GM21360 (cell line): Measurements from ENCODE around the gene RND2.
"Not testable (repeated sequence)": the region's sequence is repeated elsewhere in the genome, so short reads cannot be mapped to it uniquely, and the experiment has no call there.

Experiments
- ATAC-seq: cut with Tn5 transposase; IDR thresholded peaks from one replicate; pipeline ENCODE4 v1.9.1; 2021; ENCODE audit warnings: mild to moderate bottlenecking, moderate library complexity; ENCODE audit not compliant: unreplicated experiment

The RND2 gene

DNA sequence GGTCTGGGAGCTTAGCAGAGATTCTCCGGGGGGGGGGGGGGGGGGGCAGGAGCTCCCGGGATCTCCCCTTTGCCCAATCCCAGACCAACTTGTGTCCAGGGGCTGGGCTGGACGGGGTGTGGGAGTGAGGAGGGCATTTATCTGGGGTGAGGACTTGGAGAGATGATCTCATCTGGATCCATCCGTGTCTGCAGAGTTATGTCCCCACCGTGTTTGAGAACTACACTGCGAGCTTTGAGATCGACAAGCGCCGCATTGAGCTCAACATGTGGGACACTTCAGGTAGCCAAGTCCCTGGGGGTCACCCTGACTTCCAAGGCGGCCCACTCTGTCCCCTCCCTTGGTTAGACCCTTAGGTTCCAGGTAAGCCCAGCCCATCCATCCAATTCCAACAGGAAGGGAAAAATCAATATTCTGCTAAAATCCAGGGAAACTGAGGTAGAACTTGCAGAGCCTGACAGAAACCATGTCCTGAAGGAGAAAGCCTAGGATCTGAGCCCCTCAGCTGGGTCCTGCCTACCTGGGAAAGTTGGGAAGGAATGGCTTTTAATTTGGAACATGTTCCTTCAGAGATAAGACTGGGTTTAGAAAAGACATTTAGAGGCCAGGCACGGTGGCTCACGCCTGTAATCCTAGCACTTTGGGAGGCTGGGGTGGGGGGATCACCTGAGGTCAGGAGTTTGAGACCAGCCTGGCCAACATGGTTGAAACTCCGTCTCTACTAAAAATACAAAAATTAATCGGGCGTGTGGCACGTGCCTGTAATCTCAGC, 921 bp downstream of the RND2 start:
- ATAC-seq: no peak

GRCh38 chr17:43026595-43026994, 1.6 kb downstream of the RND2 start:
- no peak for ATAC-seq

GRCh38 chr17:43027091-43028032, 2.3 kb downstream of the RND2 start:
- ATAC-seq: no peak

- ATAC-seq: no peak
Observed at GRCh38 chr17:43028221-43028861, 3.3 kb downstream of the RND2 start.

GRCh38 chr17:43030137-43030767, 5.2 kb downstream of the RND2 start:
- ATAC-seq: no peak

DNA sequence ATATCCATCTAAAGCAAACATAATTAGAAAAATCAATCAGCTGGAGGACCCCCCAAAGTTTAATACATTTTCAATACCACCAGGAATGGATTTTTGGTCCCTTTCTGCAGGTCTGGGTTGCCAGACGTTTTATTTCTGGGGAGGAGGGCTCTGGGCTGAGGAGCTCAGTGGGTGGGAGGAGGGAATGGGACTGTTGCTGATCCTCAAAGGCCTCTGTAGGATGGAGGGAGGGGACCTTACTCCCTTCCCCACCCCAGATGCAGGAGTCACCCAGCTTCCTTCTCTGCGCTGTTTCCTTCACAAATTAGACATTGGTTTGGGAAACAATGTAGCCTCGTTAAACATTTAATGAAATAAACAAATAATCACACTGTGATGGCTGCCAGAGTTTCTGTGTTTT, 6.6 kb downstream of the RND2 start:
- no peak for ATAC-seq

DNA sequence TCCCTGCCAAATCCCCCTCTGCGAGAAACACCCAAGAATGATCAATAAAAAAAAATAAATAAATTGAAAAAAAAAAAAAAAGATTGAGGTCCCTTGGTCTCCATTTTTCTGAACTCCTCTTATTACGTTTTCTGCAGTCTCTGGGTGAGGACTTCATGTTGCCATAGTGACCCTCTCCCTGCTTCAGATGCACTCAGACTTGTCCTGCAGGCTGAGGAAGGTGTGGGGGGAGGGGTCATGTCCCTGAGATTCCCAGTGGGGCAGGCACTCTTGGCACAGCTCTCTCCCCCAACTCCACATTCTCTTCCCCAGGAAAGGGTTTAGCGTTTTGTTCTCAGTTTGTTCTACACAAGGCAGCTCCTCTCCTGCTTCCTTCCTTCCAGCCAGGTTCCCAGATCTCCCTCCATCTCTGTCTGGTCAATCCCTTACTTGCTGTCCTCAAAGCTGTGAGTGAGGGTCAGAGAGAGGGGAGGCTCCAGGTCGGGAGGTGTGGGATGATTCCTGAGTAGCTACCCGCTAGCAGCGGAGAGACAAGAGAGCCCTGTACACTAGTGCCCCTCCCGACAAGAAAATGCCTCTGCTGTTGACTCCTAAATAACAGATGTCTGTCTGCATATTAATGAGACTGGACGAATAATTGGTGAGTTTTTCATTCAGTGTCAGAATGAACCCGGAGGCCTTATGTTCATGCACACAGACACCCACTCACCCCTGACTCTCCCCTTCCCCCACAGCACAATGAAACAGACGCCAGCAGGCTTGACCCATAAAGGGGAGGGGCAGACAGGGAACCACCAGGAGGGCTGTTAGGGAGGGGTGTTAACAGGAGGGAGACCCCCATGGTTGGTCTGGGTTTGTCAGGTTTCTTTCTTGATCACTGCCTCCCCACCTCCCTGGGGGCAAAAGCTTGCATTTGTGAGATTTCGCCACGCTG, 9.2 kb downstream of the RND2 start:
- no peak for ATAC-seq

GRCh38 chr17:43034894-43035293, 9.9 kb downstream of the RND2 start:
- no peak for ATAC-seq

DNA sequence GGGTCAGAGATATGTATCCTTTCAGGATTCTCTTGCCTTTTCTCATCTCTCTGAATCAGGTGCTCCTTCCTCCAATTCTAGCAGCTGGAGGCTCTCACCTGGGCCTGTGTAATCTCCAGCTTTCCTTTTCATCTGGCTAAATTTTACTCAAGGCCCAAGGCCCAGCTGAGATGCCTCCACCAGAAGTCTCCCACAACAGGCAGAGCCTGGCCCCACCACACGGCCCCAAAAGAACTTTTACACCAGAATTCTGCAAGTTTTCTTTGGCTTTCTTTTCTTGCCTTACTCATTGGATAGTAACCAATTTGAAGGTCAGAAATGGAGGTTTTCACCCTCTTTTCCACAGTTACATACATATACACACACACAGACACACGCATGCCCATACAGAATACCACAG, 14.6 kb downstream of the RND2 start:
- ATAC-seq: no peak

DNA sequence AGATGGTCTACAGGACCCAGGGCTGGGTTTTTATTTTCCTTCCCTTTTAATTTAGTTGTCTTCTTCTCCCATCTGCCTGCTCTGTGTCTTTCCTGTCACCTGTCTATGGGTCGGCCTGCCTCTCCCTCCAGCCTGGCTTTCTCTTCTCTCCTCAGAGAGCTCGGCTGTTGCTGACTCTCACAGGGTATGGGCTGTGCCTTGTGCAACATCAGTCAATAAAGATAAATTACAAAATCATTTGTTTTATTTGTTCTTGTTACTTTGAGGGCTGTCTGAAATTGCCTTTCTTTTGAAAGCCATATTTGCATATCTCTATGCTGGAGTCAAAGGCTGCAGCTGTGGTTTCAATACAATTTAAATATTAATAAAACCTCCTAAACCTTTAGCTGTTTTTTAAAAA, 15.6 kb downstream of the RND2 start:
- no peak for ATAC-seq

DNA sequence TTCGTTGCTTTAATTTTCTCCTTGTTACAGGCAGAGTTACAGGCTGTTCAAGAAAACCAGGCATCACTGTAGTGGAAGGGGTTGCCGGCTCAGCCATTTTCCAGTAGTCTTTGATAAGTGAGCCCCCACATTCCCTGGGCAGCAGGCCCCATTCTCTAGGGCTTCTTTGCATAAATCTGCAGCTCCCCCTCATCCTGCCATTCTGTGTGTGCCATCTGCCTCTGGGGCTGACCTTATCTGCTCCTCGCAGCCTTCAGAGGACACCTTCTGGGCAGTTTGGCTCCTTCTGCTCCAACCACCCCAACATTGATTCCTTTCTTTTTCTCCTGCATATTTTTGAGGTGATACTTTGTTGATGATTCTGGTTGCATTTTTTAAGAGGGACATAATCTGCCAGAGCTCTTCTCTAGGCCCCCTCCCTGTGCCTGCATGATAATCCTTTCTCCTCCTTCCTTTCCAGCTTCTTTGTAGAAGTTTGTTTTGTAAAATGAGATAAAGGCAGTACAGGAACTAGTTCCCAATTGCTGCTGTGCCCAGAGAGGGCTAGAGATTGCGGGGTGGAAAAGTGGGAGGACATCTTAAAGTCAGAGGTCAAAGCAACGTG, 17.1 kb downstream of the RND2 start:
- no peak for ATAC-seq

GRCh38 chr17:43043307-43043706, 18.3 kb downstream of the RND2 start:
- ATAC-seq: no peak

DNA sequence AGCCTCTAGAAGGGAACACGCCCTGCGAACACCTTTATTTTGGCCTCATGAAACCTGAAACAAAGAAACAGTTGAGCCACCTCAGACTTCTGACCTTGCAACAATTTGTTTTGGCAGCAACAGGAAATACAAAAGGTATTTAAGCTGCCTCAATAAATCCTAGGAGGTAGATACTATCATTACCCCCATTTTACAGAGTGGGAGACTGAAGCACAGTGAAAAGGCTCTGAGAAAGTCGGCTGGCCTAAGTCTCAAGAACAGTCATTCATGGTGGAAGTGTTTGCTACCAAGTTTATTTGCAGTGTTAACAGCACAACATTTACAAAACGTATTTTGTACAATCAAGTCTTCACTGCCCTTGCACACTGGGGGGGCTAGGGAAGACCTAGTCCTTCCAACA, 19.0 kb downstream of the RND2 start:
- no peak for ATAC-seq

DNA sequence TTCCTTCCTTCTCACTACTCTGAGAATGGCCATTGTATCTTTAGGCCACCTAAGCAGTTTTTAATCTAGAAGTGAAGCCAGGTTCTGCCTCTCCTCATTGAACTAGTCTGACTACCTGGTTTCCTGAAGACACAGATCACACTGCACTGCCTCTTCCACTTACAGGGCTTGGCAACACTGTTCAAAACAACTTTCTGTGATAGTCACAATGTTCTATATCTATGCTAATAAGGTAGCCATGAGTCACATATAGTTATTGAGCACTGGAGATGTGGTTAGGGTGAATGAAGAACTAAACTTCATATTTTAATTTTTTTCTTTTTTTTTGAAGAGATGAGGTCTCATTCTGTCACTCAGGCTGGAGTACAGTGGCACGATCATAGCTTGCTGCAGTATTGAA, 26.9 kb downstream of the RND2 start:
- ATAC-seq: no peak

GRCh38 chr17:43053008-43053407, 28.0 kb downstream of the RND2 start:
- not testable (repeated sequence) for ATAC-seq

GRCh38 chr17:43056051-43056450, 31.0 kb downstream of the RND2 start:
- no peak for ATAC-seq

DNA sequence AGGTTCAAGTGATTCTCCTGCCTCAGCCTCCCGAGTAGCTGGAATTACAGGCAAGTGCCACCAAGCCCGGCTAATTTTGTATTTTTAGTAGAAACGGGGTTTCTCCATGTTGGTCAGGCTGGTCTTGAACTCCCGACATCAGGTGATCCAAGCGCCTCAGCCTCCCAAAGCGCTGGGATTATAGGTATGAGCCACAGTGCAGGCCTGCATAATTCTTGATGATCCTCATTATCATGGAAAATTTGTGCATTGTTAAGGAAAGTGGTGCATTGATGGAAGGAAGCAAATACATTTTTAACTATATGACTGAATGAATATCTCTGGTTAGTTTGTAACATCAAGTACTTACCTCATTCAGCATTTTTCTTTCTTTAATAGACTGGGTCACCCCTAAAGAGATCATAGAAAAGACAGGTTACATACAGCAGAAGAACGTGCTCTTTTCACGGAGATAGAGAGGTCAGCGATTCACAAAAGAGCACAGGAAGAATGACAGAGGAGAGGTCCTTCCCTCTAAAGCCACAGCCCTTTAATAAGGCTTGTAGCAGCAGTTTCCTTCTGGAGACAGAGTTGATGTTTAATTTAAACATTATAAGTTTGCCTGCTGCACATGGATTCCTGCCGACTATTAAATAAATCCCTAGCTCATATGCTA, 38.1 kb downstream of the RND2 start:
- ATAC-seq: no peak

- ATAC-seq: no peak
Observed at GRCh38 chr17:43068570-43069367, 43.7 kb downstream of the RND2 start.
